ENCODE measurements around the gene TRMT44.

DNA sequence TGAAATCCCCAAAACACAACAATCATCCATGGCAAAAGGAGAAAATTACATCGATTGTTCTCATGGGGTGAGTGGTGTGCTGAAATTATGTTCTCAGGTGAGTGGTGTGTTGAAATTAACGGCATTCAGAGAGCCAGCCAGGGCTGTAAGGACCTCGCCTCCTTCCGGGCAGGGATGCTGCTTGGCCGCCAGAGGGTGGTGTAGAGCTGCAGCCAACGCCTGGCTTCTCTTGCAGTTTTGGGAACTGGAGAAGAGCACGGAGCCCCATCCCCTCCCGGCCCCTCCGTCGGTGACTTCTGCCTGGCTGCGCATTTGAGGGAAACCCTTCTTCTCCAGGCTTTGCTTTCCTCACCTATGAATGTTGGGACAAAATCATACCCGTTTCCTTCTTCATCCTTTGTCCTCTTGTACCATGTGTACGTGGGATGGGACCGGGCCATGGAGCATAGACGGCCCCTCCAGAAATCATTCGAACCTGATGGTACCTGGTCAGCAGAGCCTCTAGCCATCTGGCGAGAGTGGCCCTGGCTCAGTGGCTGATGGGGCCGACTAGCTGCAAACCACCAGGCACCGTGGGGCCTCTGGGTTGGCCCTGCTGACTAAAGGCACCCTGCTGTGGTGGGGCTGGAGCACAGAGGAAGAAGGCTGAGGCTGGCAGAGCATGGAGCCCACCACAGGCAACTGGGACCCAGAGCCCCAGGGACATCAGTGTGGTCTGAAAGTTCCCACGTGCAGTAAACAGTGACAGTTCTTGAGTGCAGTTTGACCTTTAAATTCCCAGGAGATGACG lies 28.4 kb downstream of the TRMT44 start:
- TF ChIP-seq EZH2phosphoT487 (IDR thresholded peaks at IDR 0.05; ENCODE audit: borderline replicate concordance, low read length) (no peak), CTCF (conservative IDR thresholded peaks at IDR 0.05; ENCODE audit: low read depth, low read length) (peak; percentile 90)

Data from PC-3 (cell line).